T-helper 1 cell (primary cell): ENCODE results near the gene TATDN2.
"Not testable (repeated sequence)": the region's sequence is repeated elsewhere in the genome, so short reads cannot be mapped to it uniquely, and the experiment has no call there.

Experiments
- DNase-seq, 5 donors: peaks; one replicate each; pipeline ENCODE4 v3.0.0-alpha.2; 2012 to 2020

TATDN2 gene

GRCh38 chr3:10234526-10235230 is 13.6 kb upstream of the TATDN2 start:
- no peak for DNase-seq

GRCh38 chr3:10235551-10235950 is 12.7 kb upstream of the TATDN2 start:
- no peak for DNase-seq

GRCh38 chr3:10238345-10239183 is 9.7 kb upstream of the TATDN2 start:
- DNase-seq, result peak in 3 of 5 donors; percentile 16 to 71 (median 29)

- no peak for DNase-seq
Measured at GRCh38 chr3:10240799-10241198, 7.5 kb upstream of the TATDN2 start.

GRCh38 chr3:10242182-10243065 is 5.8 kb upstream of the TATDN2 start:
- DNase-seq, result peak; percentile 48 to 91 (median 72)

GRCh38 chr3:10244009-10244408 is 4.2 kb upstream of the TATDN2 start:
- DNase-seq, result no peak

GRCh38 chr3:10245081-10245712 is 3.1 kb upstream of the TATDN2 start:
- DNase-seq, result no peak

GRCh38 chr3:10247679-10248183 is 528 bp upstream of the TATDN2 start:
- DNase-seq, result no peak

GRCh38 chr3:10248984-10249748 is 907 bp downstream of the TATDN2 start:
- DNase-seq, result peak; percentile 23 to 51 (median 39)

GRCh38 chr3:10249833-10250232 is 1.6 kb downstream of the TATDN2 start:
- DNase-seq, result no peak

GRCh38 chr3:10251006-10251405 is 2.7 kb downstream of the TATDN2 start:
- no peak for DNase-seq

- DNase-seq, result no peak
Measured at GRCh38 chr3:10253731-10254130, 5.5 kb downstream of the TATDN2 start.

- DNase-seq, result no peak
Measured at GRCh38 chr3:10255835-10256234, 7.6 kb downstream of the TATDN2 start.

GRCh38 chr3:10259036-10259435 is 10.8 kb downstream of the TATDN2 start:
- DNase-seq, result no peak

- no peak for DNase-seq
Measured at GRCh38 chr3:10259798-10260197, 11.5 kb downstream of the TATDN2 start.

- DNase-seq, result no peak
Measured at GRCh38 chr3:10260211-10260701, 12.0 kb downstream of the TATDN2 start.

GRCh38 chr3:10262027-10262426 is 13.8 kb downstream of the TATDN2 start:
- no peak for DNase-seq

- DNase-seq, result peak; percentile 27 to 57 (median 54)
Measured at GRCh38 chr3:10263646-10264363, 15.5 kb downstream of the TATDN2 start.

GRCh38 chr3:10265833-10266232 is 17.6 kb downstream of the TATDN2 start:
- DNase-seq, result no peak

GRCh38 chr3:10266936-10267335 is 18.7 kb downstream of the TATDN2 start:
- not testable (repeated sequence) for DNase-seq

GRCh38 chr3:10268116-10268515 is 19.9 kb downstream of the TATDN2 start:
- no peak for DNase-seq
